Stimulated activated CD4-positive, alpha-beta T cell treated with anti-CD3 and anti-CD28 coated beads, Interleukin-15, amount 100 ng/mL, for 48 hours (primary cell): ENCODE measurements around the gene KIR2DL1.
"Not testable (repeated sequence)": the region's sequence is repeated elsewhere in the genome, so short reads cannot be mapped to it uniquely, and the experiment has no call there.

Source experiments
- DNase-seq, 2 donors: peaks; one replicate each; pipeline ENCODE4 v3.0.0-alpha.2; 2020; ENCODE audit warnings: low read depth in 2 of 2

Gene KIR2DL1

GRCh38 chr19:54771018-54771960 lies 1.7 kb downstream of the KIR2DL1 start:
- not testable (repeated sequence) for DNase-seq

GRCh38 chr19:54772666-54773065 lies 3.1 kb downstream of the KIR2DL1 start:
- not testable (repeated sequence) for DNase-seq

DNA sequence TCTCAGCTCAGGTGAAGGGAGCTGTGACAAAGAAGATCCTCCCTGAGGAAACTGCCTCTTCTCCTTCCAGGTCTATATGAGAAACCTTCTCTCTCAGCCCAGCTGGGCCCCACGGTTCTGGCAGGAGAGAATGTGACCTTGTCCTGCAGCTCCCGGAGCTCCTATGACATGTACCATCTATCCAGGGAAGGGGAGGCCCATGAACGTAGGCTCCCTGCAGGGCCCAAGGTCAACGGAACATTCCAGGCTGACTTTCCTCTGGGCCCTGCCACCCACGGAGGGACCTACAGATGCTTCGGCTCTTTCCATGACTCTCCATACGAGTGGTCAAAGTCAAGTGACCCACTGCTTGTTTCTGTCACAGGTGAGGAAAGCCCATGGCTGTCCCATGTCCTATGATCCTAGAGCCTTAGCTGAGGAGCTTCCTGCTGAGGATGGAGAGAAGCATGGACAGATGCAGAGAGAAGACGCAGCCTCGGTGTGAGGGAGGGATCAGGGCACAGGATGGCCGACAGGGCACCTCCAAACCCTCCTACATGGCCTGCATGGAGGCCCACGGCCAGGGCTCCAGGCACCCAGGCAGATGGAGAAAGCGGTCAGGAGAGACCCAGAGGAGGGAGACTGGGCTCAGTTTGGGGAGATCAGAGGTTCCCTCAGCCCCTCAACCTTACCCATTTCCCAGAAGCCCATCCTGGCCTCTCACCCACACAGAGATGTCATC lies 5.7 kb downstream of the KIR2DL1 start:
- DNase-seq = not testable (repeated sequence)

DNA sequence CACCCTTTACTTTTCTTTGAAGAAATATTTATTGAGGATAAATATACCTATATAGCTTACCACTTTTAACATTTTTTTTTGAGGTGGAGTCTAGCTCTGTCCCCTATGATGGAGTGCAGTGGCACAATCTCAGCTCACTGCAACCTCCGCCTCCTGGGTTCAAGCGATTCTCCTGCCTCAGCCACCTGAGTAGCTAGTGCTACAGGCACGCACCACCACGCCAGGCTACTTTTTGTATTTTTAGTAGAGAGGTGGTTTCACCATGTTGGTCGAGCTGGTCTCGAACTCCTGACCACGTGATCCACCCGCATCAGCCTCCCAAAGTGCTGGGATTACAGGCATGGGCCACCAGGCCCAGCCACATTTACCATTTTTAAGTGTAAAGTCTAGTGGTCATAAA lies 6.2 kb downstream of the KIR2DL1 start:
- not testable (repeated sequence) for DNase-seq

- not testable (repeated sequence) for DNase-seq
These were observed 8.3 kb downstream of the KIR2DL1 start for GRCh38 chr19:54777851-54778250.

- DNase-seq = not testable (repeated sequence)
These were observed 9.3 kb downstream of the KIR2DL1 start for GRCh38 chr19:54778896-54779295.

GRCh38 chr19:54782916-54783315 lies 13.3 kb downstream of the KIR2DL1 start:
- not testable (repeated sequence) for DNase-seq

DNA sequence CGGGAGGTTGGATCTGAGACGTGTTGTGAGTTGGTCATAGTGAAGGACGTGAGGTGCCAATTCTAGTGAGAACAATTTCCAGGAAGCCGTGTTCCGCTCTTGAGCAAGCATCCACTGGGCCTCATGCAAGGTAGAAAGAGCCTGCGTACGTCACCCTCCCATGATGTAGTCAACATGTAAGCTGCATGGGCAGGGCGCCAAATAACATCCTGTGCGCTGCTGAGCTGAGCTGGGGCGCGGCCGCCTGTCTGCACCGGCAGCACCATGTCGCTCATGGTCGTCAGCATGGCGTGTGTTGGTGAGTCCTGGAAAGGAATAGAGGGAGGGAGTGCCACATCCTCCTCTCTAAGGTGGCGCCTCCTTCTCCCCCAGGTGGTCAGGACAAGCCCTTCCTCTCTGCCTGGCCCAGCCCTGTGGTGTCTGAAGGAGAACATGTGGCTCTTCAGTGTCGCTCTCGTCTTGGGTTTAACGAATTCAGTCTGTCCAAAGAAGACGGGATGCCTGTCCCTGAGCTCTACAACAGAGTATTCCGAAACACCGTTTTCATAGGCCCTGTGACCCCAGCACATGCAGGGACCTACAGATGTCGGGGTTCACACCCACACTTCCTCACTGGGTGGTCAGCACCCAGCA lies 16.6 kb downstream of the KIR2DL1 start:
- DNase-seq = not testable (repeated sequence)

DNA sequence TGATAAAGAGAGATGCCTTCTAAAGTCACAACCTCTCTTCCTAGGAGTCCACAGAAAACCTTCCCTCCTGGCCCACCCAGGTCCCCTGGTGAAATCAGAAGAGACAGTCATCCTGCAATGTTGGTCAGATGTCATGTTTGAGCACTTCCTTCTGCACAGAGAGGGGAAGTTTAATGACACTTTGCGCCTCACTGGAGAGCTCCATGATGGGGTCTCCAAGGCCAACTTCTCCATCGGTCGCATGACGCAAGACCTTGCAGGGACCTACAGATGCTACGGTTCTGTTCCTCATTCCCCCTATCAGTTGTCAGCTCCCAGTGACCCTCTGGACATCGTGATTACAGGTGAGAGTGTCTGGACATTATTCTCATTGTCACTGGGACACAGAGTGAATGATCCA lies 18.6 kb downstream of the KIR2DL1 start:
- not testable (repeated sequence) for DNase-seq

GRCh38 chr19:54790711-54791110 lies 21.1 kb downstream of the KIR2DL1 start:
- no peak for DNase-seq

GRCh38 chr19:54791476-54791875 lies 21.9 kb downstream of the KIR2DL1 start:
- no peak for DNase-seq

- no peak for DNase-seq
These were observed 23.2 kb downstream of the KIR2DL1 start for GRCh38 chr19:54792814-54793213.

GRCh38 chr19:54795758-54796157 lies 26.2 kb downstream of the KIR2DL1 start:
- DNase-seq = no peak

DNA sequence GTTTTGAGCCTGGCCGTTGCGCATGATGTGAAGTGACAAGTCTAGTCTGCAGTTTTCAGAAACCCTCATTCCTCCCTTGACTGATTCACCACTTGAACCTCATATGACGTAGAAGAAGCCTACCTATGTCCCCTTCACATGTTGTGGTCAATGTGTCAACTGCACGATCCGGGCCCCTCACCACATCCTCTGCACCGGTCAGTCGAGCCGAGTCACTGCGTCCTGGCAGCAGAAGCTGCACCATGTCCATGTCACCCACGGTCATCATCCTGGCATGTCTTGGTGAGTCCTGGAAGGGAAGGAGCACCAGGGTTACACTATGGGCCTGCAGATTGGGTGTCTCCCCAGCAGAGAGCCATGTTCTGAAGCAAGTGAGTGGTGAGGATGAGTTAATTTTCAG lies 33.8 kb downstream of the KIR2DL1 start, which contains the start of gene KIR2DL4:
Gene KIR2DL4 (plus strand): TSS at position 201 of the 400 bp plus-strand sequence. CDS start 42 bp downstream, at position 243.
- DNase-seq = no peak

DNA sequence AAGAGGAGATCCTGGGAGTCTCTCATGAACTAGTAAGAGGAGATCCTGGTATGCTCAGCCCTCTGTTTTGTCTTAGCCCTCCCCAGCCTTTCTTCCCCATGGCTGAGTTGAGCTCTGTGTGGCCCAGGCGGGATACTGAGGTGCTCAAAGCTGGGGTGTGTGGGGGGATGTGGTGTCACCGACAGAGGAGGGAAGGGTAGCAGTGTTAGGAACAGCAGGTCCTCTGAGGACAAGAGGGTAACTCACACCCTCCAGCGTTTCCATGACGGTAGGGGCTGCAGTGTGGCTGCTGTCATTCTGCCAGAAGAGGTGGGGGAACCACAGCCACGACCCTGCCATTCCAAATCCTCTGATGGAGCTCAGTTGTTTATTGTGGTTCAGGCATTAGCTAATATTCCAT lies 34.5 kb downstream of the KIR2DL1 start:
- DNase-seq = no peak

GRCh38 chr19:54804571-54804970 lies 35.0 kb downstream of the KIR2DL1 start:
- DNase-seq = no peak

DNA sequence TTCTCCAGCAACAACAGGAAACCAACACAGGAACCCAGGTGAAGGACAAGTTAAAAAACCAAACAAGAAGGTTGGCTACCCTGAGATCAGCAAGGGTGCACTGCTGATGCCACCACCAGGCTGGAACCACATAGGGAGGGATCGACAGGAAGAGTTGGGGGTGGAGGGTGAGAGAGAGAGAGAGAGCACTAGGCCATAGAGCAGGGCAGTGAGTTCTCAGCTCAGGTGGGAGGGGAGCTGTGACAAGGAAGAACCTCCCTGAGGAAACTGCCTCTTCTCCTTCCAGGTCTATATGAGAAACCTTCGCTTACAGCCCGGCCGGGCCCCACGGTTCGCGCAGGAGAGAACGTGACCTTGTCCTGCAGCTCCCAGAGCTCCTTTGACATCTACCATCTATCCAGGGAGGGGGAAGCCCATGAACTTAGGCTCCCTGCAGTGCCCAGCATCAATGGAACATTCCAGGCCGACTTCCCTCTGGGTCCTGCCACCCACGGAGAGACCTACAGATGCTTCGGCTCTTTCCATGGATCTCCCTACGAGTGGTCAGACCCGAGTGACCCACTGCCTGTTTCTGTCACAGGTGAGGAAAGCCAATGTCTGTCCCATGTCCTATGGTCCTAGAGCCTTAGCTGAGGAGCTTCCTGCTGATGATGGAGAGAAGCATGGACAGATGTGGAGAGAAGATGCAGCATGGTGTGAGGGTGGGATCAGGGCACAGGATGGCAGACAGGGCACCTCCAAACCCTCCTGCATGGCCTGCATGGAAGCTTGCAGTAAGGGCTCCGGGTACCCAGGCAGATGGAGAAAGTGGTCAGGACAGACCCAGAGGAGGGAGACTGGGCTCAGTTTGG lies 36.3 kb downstream of the KIR2DL1 start:
- DNase-seq = no peak

GRCh38 chr19:54806516-54806838 lies 36.9 kb downstream of the KIR2DL1 start:
- DNase-seq = no peak

DNA sequence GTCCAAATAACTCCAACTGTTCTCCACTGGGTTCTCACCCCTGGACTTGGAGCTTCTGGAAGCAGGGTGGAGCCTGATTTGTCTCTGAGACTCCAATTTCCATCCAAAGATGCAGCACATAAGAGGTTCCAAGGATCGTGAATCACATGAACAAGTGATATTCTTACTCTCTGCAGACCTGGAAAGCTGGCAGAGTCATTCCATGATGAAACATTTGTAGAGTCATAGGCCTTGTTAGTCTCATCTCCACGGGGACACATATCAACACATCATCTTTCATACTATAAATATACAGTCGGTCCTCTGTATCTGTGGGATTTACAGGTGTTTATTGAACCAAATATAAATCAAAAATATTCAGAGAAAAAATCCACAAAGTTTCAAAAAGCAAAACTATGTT lies 45.0 kb downstream of the KIR2DL1 start:
- not testable (repeated sequence) for DNase-seq

GRCh38 chr19:54816251-54816650 lies 46.7 kb downstream of the KIR2DL1 start, which contains the start of gene KIR3DL1:
Gene KIR3DL1 (plus strand): TSS chr19:54816468.
- DNase-seq = not testable (repeated sequence)
